GM19238 (cell line): Measurements from ENCODE around the gene DRAM1.
"Not testable (repeated sequence)": the region's sequence is repeated elsewhere in the genome, so short reads cannot be mapped to it uniquely, and the experiment has no call there.

Experiments used
- DNase-seq: peaks from one replicate; pipeline ENCODE4 v3.0.0; 2011; ENCODE audit warnings: low spot score; ENCODE audit not compliant: insufficient read length

DRAM1 gene, protein sequence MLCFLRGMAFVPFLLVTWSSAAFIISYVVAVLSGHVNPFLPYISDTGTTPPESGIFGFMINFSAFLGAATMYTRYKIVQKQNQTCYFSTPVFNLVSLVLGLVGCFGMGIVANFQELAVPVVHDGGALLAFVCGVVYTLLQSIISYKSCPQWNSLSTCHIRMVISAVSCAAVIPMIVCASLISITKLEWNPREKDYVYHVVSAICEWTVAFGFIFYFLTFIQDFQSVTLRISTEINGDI

GRCh38 chr12:101876861-101877805 lies at the start of gene DRAM1:
TSS of gene DRAM1 (plus strand) at chr12:101877580. CDS start at chr12:101877790, 210 bp downstream.
- peak; percentile 64 for DNase-seq

DNA sequence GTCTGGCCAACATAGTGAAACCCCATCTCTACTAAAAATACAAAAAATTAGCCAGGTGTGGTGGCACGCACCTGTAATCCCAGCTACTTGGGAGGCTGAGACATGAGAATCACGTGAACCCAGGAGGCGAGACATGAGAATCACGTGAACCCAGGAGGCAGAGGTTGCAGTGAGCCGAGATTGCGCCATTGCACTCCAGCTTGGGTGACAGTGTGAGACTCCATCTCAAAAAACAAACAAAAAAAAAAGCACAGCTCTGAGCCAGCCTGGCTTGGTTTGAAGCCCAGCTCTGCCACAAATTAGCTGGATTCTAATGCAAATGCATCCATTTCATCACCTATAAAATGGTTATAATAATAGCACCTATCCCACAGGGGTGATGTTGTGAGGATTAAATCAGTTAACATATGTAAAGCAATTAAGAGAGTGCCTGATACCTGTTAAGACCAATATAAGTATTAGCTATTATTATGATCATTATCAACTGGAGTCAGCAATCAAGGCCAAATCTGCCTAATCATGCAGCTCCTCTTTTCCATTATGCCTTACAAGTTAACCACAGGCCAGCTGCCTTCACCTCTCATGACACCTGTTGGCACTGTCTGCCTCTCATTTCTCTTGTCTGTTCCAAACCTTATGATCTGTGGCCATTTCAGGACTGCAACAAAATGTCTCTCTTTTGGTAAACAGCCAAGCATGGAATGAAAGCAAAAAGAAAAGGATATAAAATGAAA lies 48.8 kb upstream of the DRAM1 start:
- DNase-seq: no peak

GRCh38 chr12:101829639-101830366 lies 47.6 kb upstream of the DRAM1 start:
- DNase-seq: no peak

- peak; percentile 90 for DNase-seq
Measured at GRCh38 chr12:101830367-101831325, 46.7 kb upstream of the DRAM1 start, which contains the start of gene GNPTAB. TSS of gene GNPTAB (minus strand) at chr12:101830959. CDS start at chr12:101830675, 284 bp downstream.

GRCh38 chr12:101832030-101832429 lies 45.4 kb upstream of the DRAM1 start:
- no peak for DNase-seq

GRCh38 chr12:101838628-101839323 lies 38.6 kb upstream of the DRAM1 start:
- no peak for DNase-seq

DNA sequence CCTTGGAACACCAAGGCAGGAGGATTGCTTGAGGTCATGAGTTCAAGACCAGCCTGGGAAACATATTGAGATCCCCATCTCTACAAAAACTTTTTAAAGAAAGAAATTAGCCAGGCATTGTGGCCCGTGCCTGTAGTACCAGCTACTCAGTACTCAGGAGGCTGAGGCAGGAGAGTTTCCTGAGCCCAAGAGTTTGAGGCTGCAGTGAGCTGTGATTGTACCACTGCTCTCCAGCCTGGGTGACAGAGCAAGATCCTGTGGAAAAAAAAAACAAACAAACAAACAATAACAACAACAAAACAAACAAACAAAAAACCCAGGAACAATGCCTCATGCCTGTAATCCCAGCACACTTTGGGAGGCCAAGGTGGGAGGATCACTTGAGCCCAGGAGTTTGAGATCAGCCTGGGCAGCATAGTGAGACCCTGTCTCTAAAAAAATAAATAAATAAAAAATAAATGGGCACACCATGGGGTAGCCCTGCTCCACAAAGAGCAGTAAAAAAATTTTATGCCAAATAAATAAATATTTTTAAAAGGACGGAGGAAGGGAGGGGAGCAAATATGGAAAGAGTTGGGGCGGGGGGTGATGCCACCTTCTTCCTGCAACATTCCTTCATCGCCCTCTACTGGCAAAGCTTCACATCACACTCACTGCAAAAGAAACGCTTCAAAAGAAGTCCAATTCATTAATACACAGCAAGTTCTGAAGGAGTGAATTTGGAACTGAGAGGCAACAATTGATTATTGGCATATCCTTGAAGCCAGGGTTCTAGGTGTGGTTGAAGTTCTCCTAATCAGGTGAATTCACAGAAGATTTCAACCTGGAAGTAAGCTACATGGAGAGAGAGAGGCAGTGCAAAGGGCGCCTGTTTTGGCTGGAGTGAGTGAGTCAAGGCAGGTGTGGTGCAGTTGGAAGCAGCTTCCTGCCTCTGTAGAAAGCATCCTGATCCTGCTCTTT lies 37.8 kb upstream of the DRAM1 start:
- DNase-seq: no peak

DNA sequence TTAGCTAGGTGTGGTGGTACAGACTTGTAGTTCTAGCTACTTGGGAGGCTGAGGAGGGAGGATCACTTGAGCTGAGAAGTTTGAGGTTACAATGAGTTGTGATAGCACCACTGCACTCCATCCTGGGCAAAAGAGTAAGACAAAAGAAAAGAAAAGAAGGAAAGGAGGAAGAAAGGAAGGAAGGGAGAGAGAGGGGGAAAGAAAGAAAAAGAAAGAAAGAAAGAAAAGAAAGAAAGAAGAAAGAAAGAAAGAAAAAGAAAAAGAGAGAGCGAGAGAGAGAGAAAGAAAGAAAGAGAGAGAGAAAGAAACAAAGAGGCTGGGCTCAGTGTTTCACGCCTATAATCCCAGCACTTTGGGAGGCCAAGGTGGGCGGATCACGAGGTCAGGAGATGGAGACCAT lies 36.3 kb upstream of the DRAM1 start:
- DNase-seq: no peak

DNA sequence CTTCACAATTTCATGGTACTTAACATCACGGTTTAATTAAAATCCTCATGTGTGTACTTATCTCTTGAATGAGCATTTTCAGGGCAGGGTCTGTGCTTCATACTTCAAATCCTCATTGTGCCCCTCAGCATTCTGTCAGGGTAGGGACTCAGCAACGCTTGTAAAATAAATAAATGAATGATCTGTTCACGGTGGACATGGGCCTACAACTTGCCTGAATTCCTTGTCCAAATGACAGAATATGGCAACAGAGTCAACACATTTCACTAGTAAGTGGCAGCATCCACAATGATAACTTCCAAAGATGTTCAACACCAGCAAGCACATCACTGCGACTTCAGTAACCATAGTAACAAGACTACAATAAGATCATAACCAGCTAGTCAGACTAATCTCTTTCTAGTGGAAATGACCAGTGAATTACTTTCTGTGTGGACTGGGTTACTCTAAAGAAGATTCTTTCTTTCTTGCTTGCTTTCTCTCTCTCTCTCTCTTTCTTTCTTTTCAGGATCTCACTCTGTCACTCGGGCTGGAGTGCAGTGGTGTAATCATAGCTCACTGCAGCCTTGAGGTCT lies 32.2 kb upstream of the DRAM1 start:
- no peak for DNase-seq

- DNase-seq: no peak
Measured at GRCh38 chr12:101847325-101847724, 30.1 kb upstream of the DRAM1 start.

- no peak for DNase-seq
Measured at GRCh38 chr12:101850199-101850598, 27.2 kb upstream of the DRAM1 start.

- no peak for DNase-seq
Measured at GRCh38 chr12:101852998-101853397, 24.4 kb upstream of the DRAM1 start.

DNA sequence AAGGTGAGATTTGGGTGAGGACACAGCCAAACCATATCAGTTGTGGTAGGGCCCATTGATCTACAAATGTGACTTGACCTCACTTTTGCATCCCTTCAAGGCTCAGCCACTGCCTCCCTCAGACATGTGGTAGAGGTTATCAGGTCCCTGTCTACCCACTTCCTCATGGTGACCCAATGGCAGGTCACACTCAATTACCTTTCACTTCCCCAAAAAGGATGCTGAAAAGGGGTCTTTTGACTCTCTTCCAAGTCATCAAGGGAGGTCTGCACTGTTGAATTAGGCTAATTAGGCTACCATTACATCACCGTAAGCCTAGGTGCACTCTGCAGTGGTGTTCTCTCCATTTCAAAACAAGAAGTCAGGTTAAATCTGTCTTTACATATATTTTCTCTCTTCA lies 22.6 kb upstream of the DRAM1 start:
- DNase-seq: no peak

- no peak for DNase-seq
Measured at GRCh38 chr12:101855364-101855884, 22.0 kb upstream of the DRAM1 start.

GRCh38 chr12:101855976-101856375 lies 21.4 kb upstream of the DRAM1 start:
- no peak for DNase-seq

- DNase-seq: not testable (repeated sequence)
Measured at GRCh38 chr12:101856614-101857013, 20.8 kb upstream of the DRAM1 start.

DNA sequence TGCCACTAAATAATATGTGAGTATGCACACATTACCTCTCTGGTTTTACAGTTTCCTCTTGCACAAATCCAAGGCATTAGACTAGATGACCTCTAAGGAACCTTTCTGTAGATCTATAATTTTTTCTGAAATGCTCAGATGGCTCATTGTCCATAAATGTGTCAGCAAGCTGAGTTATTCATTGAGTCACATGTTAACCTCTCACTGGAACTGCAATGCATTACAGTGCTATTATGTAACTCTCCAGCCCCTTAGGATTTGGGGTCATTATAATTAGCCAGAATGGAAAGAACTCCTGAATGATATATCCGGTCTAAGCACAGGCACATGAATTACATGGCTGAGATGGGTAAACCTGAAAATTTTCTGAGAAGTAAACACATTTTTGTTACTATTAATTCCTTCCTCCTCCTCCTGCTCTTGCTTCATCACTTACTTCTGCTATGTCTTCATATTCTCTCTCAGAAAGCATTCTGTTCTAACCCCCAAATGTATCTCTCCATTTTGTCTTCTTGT lies 20.3 kb upstream of the DRAM1 start:
- DNase-seq: no peak
